MM.1S (cell line): ENCODE results near the gene CHST15.

Experiments
- DNase-seq: peaks from one replicate; pipeline ENCODE4 v3.0.0-alpha.2; 2015
- H2AFZ ChIP-seq: fragments of 300-600 bp; sonication (generic); 2 replicates; pipeline ENCODE4 v1.6.0; 2016; ENCODE audit warnings: antibody characterized with exemption, low read length
- H3F3A ChIP-seq: fragments of 300-600 bp; sonication (generic); 2 replicates; pipeline ENCODE4 v1.6.1; 2016; ENCODE audit warnings: mild to moderate bottlenecking, antibody characterized with exemption, low read length, moderate library complexity, mixed read lengths; ENCODE audit not compliant: insufficient read depth
- H3K27ac ChIP-seq: fragments of 300-600 bp; sonication (generic); 2 replicates; pipeline ENCODE4 v1.5.1; 2016; ENCODE audit warnings: mild to moderate bottlenecking, low read length
- H3K27me3 ChIP-seq: fragments of 300-600 bp; sonication (generic); replicated peaks from 2 replicates; pipeline ENCODE4 v1.6.0; 2016; ENCODE audit warnings: low read length; ENCODE audit not compliant: insufficient read depth
- H3K36me3 ChIP-seq: fragments of 300-600 bp; sonication (generic); replicated peaks from 2 replicates; pipeline ENCODE4 v1.6.1; 2016; ENCODE audit warnings: mild to moderate bottlenecking, low read length, mixed read lengths; ENCODE audit not compliant: insufficient read depth
- H3K4me1 ChIP-seq: fragments of 300-600 bp; sonication (generic); 2 replicates; pipeline ENCODE4 v1.6.1; 2016; ENCODE audit warnings: low read length, mixed read lengths
- H3K4me2 ChIP-seq: fragments of 300-600 bp; sonication (generic); 2 replicates; pipeline ENCODE4 v1.6.0; 2016; ENCODE audit warnings: low read depth, low read length
- H3K4me3 ChIP-seq: fragments of 300-600 bp; sonication (generic); 2 replicates; pipeline ENCODE4 v1.5.1; 2016; ENCODE audit warnings: low read length, mixed read lengths
- H3K79me2 ChIP-seq: fragments of 300-600 bp; sonication (generic); 2 replicates; pipeline ENCODE4 v1.6.1; 2016; ENCODE audit warnings: mixed run types, low read length, mixed read lengths
- H3K9ac ChIP-seq: fragments of 300-600 bp; sonication (generic); 2 replicates; pipeline ENCODE4 v1.6.1; 2016; ENCODE audit warnings: low read length, mixed read lengths
- H3K9me2 ChIP-seq: fragments of 300-600 bp; sonication (generic); replicated peaks from 2 replicates; pipeline ENCODE4 v1.6.1; 2016; ENCODE audit warnings: mild to moderate bottlenecking, low read length, mixed read lengths; ENCODE audit not compliant: insufficient read depth
- H3K9me3 ChIP-seq: fragments of 300-600 bp; sonication (generic); replicated peaks from 2 replicates; pipeline ENCODE4 v1.6.1; 2016; ENCODE audit warnings: mild to moderate bottlenecking, low read length, mixed read lengths; ENCODE audit not compliant: insufficient read depth
- H4K20me1 ChIP-seq: fragments of 300-600 bp; sonication (generic); 2 replicates; pipeline ENCODE4 v1.6.1; 2016; ENCODE audit warnings: mild to moderate bottlenecking, low read length, moderate library complexity, mixed read lengths; ENCODE audit not compliant: insufficient read depth
- CTCF ChIP-seq: fragments of 300-600 bp; sonication (generic); IDR thresholded peaks from 2 replicates; pipeline ENCODE4 v1.5.1; 2016; ENCODE audit warnings: antibody characterized with exemption, low read length, mixed read lengths
- EZH2 ChIP-seq: fragments of 300-600 bp; sonication (generic); optimal IDR thresholded peaks from 2 replicates; pipeline ENCODE3; 2017; ENCODE audit warnings: low read depth, mild to moderate bottlenecking, antibody characterized with exemption, low read length, mixed read lengths
- EZH2phosphoT487 ChIP-seq: fragments of 300-600 bp; sonication (generic); IDR thresholded peaks from 2 replicates; pipeline ENCODE4 v1.6.1; 2018; ENCODE audit warnings: antibody characterized with exemption, low read length

CHST15 gene

GRCh38 chr10:124003871-124004662, 89.3 kb downstream of the CHST15 start:
- peaks cover 39% of the 10 kb centered on the region for H4K20me1 ChIP-seq
- H3K9me3 ChIP-seq = no peaks in the 10 kb centered on the region
- no peaks in the 10 kb centered on the region for H3K27me3 ChIP-seq
- H3K9me2 ChIP-seq = no peaks in the 10 kb centered on the region
- H3K27ac ChIP-seq = no peak overlapping the region
- TF ChIP-seq EZH2phosphoT487 = no peak
- no peak overlapping the region for H3K9ac ChIP-seq
- no peak for DNase-seq
- no peak overlapping the region for H2AFZ ChIP-seq
- H3K4me1 ChIP-seq = peaks cover 15% of the 10 kb centered on the region; the same call in 1 of the 2 replicates
- peaks cover 7% of the 10 kb centered on the region; the same call in 1 of the 2 replicates for H3F3A ChIP-seq
- no peak overlapping the region for H3K4me2 ChIP-seq
- H3K36me3 ChIP-seq = peaks cover 26% of the 10 kb centered on the region
- H3K4me3 ChIP-seq = no peak overlapping the region
- H3K79me2 ChIP-seq = peaks cover 55% of the 10 kb centered on the region

GRCh38 chr10:124003481-124003870, 89.9 kb downstream of the CHST15 start:
- Histone ChIP-seq H3K4me3 (no peak overlapping the region), H2AFZ (no peak overlapping the region), H3K36me3 (peaks cover 20% of the 10 kb centered on the region), H3K27ac (no peak overlapping the region), H3F3A (peaks cover 13% of the 10 kb centered on the region), H4K20me1 (peaks cover 36% of the 10 kb centered on the region), H3K4me1 (peaks cover 21% of the 10 kb centered on the region), H3K9me2 (no peaks in the 10 kb centered on the region), H3K9ac (no peak overlapping the region), H3K4me2 (no peak overlapping the region), H3K27me3 (no peaks in the 10 kb centered on the region), H3K9me3 (no peaks in the 10 kb centered on the region), H3K79me2 (peaks cover 49% of the 10 kb centered on the region)
- no peak for TF ChIP-seq EZH2
- no peak for TF ChIP-seq EZH2phosphoT487
- no peak for TF ChIP-seq CTCF
- no peak for DNase-seq

GRCh38 chr10:124003070-124003419, 90.4 kb downstream of the CHST15 start:
- peaks cover 17% of the 10 kb centered on the region for H3F3A ChIP-seq
- H3K9me3 ChIP-seq = no peaks in the 10 kb centered on the region
- H3K27me3 ChIP-seq = no peaks in the 10 kb centered on the region
- peaks cover 25% of the 10 kb centered on the region for H3K4me1 ChIP-seq
- H3K9me2 ChIP-seq = no peaks in the 10 kb centered on the region
- no peak overlapping the region for H3K27ac ChIP-seq
- H2AFZ ChIP-seq = no peak overlapping the region
- DNase-seq = no peak
- H3K4me2 ChIP-seq = no peak overlapping the region
- TF ChIP-seq EZH2phosphoT487 (no peak), CTCF (no peak), EZH2 (no peak)
- no peak overlapping the region for H3K4me3 ChIP-seq
- H3K9ac ChIP-seq = no peak overlapping the region
- H4K20me1 ChIP-seq = peaks cover 33% of the 10 kb centered on the region
- peaks cover 44% of the 10 kb centered on the region for H3K79me2 ChIP-seq
- peaks cover 17% of the 10 kb centered on the region for H3K36me3 ChIP-seq

GRCh38 chr10:124002391-124003069, 90.9 kb downstream of the CHST15 start:
- no peak for DNase-seq
- Histone ChIP-seq H3K4me1 (peaks cover 31% of the 10 kb centered on the region), H2AFZ (no peak overlapping the region), H3K27ac (no peak overlapping the region), H3F3A (peaks cover 22% of the 10 kb centered on the region), H3K36me3 (peaks cover 12% of the 10 kb centered on the region), H3K9me2 (no peaks in the 10 kb centered on the region), H3K27me3 (no peaks in the 10 kb centered on the region), H3K9ac (no peak overlapping the region), H3K4me2 (no peak overlapping the region), H3K4me3 (no peak overlapping the region), H4K20me1 (peaks cover 28% of the 10 kb centered on the region), H3K9me3 (no peaks in the 10 kb centered on the region), H3K79me2 (peaks cover 39% of the 10 kb centered on the region)
- TF ChIP-seq EZH2phosphoT487 = no peak
- TF ChIP-seq CTCF = no peak
- no peak for TF ChIP-seq EZH2
